Measurements from ENCODE around the gene AFG3L2. TPM values are rescaled to one million over a fixed set of nuclear protein-coding genes. Genes with fewer than 3 reads are reported as not detected.
"Not testable (repeated sequence)": the region's sequence is repeated elsewhere in the genome, so short reads cannot be mapped to it uniquely, and the experiment has no call there.

The AFG3L2 gene
- 41.0 and 42.3 TPM in 2 replicates for total RNA-seq (2014; rRNA removed; shearing (Covaris generic))

DNA sequence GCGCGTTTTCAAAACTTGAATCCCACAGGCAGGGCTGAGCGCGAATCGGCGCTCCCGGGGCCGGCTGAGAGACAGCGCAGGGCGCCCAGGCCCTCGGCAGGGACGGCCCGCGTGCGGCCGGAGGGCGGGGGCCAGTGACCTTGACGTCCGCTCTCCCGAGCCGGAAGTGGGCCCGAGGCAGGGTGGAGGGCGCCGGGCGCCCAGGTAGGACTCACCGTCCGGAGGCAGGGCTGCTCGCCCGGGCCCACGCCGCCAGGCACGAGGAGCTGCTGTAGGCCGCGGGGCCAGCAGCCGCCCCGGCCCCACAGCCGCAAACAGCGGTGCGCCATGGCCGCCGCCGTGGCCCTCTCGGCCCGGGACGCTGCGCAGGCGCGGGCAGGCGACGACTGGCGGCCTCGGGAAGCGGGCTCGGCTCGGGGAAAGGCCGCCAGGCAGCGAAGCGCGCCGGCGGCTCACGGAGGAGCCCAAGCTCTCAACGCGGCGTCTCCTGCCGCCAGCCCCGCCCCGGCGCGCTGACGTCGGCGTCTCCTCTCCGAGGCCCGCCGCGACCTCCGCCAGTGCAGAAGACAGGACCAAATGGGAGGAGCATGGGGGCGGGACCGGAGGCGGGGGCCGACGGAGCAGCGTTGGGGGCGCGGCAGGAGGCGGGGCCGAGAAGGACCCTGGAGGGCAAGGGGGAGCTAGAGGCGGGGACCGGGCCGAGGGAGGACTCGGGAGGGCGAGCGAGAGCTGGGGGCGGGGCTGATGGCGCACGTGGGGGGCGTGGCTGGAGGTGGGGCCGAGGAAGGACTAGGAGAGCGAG lies at the start of gene AFG3L2:
TSS of gene AFG3L2 (minus strand) at position 474 of the 802 bp plus-strand sequence. CDS start at position 329, 145 bp downstream.
- peak within 1 kb of the TSS; percentile 90 for H3K4me3 ChIP-seq
- peak within 1 kb of the TSS; percentile 92 for H3K27ac ChIP-seq
- DNase-seq = peak; percentile 97 to 99
- H3K4me1 ChIP-seq = peaks cover 3% of the 10 kb centered on the region; the same call in 1 of the 2 replicates
- no peaks in the 10 kb centered on the region for H3K27me3 ChIP-seq
- H3K9me3 ChIP-seq (replicated peaks) = no peaks in the 10 kb centered on the region
- no peaks in the 10 kb centered on the region for H3K36me3 ChIP-seq

DNA sequence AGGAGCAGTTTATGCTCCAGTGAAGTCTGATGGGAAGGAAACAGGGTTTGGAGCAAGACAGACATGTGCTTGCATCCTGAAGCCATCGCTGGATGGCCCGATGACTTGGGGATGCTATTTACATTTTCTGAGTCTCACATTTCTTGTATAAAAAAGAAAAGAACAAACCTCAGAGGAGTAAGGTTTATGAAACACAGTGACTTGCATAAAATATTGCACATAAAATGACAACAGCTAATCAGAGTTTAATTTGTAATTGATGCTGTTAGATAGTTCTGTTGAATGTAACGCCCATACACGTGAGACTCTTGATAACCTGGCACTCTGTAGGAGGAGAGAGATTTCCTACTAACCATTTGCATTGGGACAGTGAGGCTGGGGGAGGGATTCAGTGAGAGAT lies 47.2 kb upstream of the AFG3L2 start:
- no peaks in the 10 kb centered on the region for H3K4me1 ChIP-seq
- DNase-seq = no peak
- no peaks in the 10 kb centered on the region for H3K27me3 ChIP-seq
- H3K4me3 ChIP-seq = no peak overlapping the region
- H3K36me3 ChIP-seq = peaks cover 5% of the 10 kb centered on the region; the same call in 1 of the 2 replicates
- no peak overlapping the region for H3K27ac ChIP-seq
- no peaks in the 10 kb centered on the region for H3K9me3 ChIP-seq (replicated peaks)

DNA sequence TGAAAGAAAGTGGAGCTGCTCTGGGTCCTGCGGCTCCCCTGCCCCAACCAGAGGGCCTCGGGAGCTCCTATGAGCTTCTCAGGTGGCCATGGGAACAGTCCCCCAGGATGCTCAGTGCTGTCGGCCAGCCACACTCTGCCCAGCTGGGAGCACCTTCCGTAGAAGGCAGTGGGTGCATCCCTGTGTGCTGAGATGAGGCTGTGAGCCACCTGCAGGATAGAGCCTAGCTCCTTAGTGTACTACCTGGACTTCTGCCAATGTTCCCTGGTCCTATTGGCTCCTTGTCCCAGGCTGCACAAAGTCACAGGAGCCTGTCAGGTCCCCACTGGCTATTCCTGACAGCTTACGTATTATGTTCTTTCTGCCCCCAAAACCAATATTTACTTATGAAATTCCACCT lies 46.8 kb upstream of the AFG3L2 start:
- Histone ChIP-seq H3K9me3 (replicated peaks) (no peaks in the 10 kb centered on the region), H3K4me1 (no peaks in the 10 kb centered on the region), H3K4me3 (no peak overlapping the region), H3K36me3 (peaks cover 5% of the 10 kb centered on the region; the same call in 1 of the 2 replicates), H3K27ac (no peak overlapping the region), H3K27me3 (no peaks in the 10 kb centered on the region)
- no peak for DNase-seq

DNA sequence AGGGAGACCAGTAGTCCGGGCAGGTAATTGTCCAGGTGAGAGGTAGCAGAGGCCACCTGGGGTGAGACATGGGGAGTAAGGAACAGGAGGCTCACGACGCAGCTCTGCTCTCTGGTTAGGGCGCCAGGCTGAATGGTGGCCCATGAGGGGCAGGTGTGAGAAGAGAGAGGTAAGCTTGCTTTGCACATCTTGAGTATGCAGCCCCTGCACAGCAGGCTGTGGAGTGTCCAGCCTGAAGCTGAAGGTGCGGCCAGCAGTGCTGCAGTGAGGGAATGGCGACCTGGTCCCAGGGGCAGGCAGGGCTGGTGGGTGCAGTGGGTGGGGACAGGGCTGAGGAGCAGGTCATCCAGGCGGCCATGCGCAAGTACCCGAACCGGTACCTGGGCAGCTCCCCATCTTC lies 46.4 kb upstream of the AFG3L2 start:
- Histone ChIP-seq H3K9me3 (replicated peaks) (no peaks in the 10 kb centered on the region), H3K27ac (no peak overlapping the region), H3K4me1 (no peaks in the 10 kb centered on the region; the same call in 1 of the 2 replicates), H3K4me3 (no peak overlapping the region), H3K36me3 (peaks cover 5% of the 10 kb centered on the region; the same call in 1 of the 2 replicates), H3K27me3 (no peaks in the 10 kb centered on the region)
- DNase-seq = no peak

DNA sequence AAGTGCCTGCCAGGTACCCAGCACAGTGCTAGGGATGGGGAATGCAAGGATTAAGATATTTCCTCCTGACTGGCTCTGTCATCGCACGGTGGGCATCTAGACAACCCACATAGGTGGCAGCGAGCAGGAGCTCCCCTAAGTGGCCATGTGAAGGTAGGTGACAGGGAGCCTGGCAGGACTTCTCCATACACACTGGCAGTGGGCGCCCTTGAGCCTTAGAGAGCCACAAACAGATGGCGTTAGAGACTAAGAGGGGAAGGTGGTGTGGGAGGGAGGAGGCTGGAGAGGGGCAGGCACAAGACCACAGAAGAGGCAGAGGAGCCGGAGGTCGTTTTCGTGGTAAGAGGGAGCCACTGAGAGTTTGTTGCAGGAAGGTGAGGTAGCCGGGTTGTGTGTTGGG lies 45.9 kb upstream of the AFG3L2 start:
- Histone ChIP-seq H3K4me3 (no peak overlapping the region), H3K27ac (no peak overlapping the region), H3K36me3 (peaks cover 5% of the 10 kb centered on the region; the same call in 1 of the 2 replicates), H3K27me3 (no peaks in the 10 kb centered on the region), H3K9me3 (replicated peaks) (no peaks in the 10 kb centered on the region), H3K4me1 (peaks cover 3% of the 10 kb centered on the region; the same call in 1 of the 2 replicates)
- no peak for DNase-seq

DNA sequence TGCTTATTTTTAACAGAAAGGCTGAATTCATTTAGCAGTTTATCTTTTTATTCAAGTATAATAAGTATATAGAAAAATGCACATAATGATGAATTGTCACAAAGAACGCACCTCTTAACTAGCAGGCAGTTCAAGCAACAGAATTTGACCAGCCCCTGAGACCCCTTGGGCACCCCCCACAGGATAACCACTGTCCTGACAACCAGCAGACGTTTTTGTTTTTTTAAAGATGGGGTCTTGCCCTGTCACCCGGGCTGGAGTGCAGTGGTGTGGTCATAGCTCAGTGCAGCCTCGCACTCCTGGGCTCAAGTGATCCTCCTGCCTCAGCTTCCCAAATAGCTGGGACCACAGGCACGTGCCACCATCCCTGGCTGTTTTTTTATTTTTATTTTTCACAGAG lies 44.7 kb upstream of the AFG3L2 start:
- peaks cover 15% of the 10 kb centered on the region; the same call in 1 of the 2 replicates for H3K4me1 ChIP-seq
- H3K27ac ChIP-seq = no peak overlapping the region
- no peak overlapping the region for H3K4me3 ChIP-seq
- no peaks in the 10 kb centered on the region for H3K36me3 ChIP-seq
- no peak for DNase-seq
- no peaks in the 10 kb centered on the region for H3K9me3 ChIP-seq (replicated peaks)
- no peaks in the 10 kb centered on the region for H3K27me3 ChIP-seq

DNA sequence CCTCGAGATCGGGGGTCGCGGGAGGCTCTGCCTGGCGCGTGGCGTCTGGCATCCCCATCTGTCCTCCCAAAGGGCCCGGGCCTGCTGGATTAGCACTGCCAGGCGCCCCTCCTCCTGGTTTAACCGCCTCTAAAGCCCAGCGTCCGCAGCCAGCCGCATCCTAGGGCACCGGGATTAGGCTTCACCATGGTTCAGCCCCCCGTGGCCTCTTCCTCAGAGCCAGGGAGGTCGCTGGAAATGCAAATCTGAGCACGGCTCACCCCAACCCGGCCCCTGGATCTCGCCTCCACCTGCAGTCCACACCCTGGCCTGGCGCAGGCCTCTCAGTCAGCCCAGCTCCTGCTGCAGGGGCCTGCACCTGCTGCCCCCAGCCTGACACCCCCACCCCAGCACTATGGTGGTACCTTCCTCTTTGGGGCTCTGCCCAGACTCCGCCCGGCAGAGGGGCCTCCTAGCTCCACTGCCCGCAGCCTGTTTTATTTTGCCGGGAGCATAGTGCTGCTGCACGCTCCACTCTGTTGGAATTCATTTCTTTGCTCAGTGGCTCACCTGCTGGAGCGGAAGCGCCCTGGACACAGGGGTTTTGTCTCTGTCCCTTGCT lies 43.9 kb upstream of the AFG3L2 start:
- H3K4me1 ChIP-seq = peaks cover 20% of the 10 kb centered on the region
- no peaks in the 10 kb centered on the region for H3K9me3 ChIP-seq (replicated peaks)
- H3K27ac ChIP-seq = no peak overlapping the region
- no peaks in the 10 kb centered on the region for H3K27me3 ChIP-seq
- no peak for DNase-seq
- H3K4me3 ChIP-seq = no peak overlapping the region
- no peaks in the 10 kb centered on the region for H3K36me3 ChIP-seq

DNA sequence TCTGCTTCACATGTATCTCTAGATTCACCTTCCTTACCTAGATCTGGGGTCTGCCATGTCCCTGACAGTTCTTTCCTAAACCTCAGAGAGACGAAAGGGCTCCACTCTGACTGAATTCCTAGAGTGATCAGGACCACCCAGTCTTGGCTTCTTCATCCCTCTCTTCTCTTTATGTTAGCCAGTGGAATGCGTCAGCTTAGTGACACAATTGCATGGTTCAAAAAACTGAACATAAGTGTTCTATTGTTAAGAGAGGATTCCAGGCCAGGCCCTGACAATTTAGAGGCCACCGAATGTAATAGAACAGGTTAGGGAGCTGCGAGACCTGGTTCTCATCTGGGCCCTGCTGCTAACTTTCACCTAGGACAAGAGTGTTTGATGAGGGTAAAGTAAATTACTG lies 40.7 kb upstream of the AFG3L2 start:
- Histone ChIP-seq H3K27me3 (no peaks in the 10 kb centered on the region), H3K4me3 (no peak overlapping the region), H3K9me3 (replicated peaks) (no peaks in the 10 kb centered on the region), H3K36me3 (no peaks in the 10 kb centered on the region), H3K27ac (peak overlapping the region; percentile 75), H3K4me1 (peaks cover 28% of the 10 kb centered on the region)
- peak; percentile 38 to 63 for DNase-seq

DNA sequence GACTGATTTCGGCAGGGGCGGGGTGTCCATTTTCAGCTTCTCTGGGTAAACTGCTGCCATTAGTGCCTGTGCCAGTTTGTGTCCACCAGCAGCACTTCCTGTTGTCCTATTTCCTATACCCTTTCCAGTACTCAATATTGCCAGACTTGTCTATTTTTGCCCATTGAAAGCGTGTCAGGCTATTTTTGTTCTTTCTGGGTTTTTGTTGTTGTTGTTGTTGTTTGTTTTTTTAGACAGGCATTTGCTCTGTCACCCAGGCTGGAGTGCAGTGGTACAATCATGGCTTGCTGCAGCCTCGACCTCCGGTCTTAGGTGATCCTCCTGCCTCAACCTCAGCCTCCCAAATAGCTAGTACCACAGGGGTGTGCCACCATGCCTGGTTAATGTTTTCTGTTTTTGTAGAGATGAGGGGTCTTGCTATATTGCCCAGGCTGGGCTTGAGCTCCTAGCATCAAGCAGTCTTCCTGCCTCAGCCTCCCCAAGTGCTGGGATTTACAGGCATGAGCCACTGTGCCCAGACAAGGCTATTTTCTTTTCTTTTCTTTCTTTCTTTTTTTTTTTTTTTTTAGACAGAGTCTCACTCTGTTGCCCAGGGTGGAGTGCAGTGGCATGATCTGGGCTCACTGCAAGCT lies 39.2 kb upstream of the AFG3L2 start:
- H3K4me3 ChIP-seq = peak overlapping the region; percentile 20
- no peaks in the 10 kb centered on the region for H3K9me3 ChIP-seq (replicated peaks)
- H3K36me3 ChIP-seq = no peaks in the 10 kb centered on the region
- no peaks in the 10 kb centered on the region for H3K27me3 ChIP-seq
- peaks cover 28% of the 10 kb centered on the region for H3K4me1 ChIP-seq
- DNase-seq = no peak
- H3K27ac ChIP-seq = peak overlapping the region; percentile 70

DNA sequence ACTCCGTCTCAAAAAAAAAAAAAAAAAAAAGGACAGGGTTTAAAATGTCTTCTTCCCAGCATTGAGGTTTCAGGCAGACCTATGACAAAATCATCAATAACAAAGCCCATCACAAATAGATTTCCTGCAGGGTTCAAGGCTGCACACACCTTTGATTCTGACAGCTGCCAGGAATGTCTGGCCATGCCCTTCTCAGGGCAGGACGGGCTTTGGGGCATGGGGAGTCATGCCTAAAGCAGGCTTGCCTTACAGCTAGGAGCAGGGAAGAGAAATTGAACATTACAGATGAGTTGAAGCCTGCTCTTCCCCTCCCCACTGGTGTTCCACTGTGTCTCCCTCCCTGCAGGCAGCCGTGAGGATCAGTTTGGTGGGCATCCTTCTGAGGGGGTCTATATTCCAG lies 34.4 kb upstream of the AFG3L2 start:
- Histone ChIP-seq H3K4me3 (no peak overlapping the region), H3K27me3 (no peaks in the 10 kb centered on the region), H3K4me1 (peaks cover 27% of the 10 kb centered on the region), H3K27ac (no peak overlapping the region), H3K9me3 (replicated peaks) (no peaks in the 10 kb centered on the region), H3K36me3 (peaks cover 2% of the 10 kb centered on the region; the same call in 1 of the 2 replicates)
- DNase-seq = no peak

DNA sequence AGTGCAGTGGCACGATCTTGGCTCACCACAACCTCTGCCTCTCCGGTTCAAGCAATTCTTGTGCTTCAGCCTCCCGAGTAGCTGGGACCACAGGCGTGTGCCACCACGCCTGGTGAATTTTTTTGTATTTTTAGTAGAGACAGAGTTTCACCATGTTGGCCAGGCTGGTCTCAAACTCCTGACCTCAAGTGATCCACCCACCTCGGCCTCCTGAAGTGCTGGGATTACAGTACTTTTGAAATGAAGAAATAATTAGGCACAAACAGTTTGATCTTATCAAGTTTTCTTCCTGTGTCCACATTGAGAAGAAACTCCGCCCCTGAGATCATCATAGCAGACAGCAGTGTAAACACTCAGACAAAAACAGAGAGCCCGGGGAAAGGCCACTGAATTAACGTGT lies 33.7 kb upstream of the AFG3L2 start:
- H3K9me3 ChIP-seq (replicated peaks); H3K4me3 ChIP-seq; DNase-seq; H3K36me3 ChIP-seq; H3K27me3 ChIP-seq: not testable (repeated sequence)
- peaks cover 21% of the 10 kb centered on the region for H3K4me1 ChIP-seq
- H3K27ac ChIP-seq = peak overlapping the region; percentile 95

DNA sequence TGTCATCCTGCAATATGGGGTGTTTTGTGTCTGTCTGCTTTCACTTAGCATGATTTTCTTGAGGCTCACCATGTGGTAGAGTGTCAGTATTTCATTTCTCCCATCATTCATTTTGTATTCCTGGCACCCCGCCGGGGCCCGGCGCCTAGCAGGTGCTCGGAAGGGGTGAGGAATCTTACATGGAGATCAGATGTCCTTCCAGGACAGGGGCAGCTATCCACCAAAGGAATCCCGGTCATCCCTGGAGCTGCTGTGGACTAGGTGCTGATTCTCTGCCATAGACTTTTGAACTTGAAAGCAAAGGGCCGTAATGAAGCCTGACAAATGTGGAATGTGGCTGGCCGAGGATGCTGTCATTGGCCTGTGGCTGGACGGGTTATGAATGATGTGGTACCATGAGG lies 33.1 kb upstream of the AFG3L2 start:
- DNase-seq = peak; percentile 70 to 75
- H3K36me3 ChIP-seq = peaks cover 2% of the 10 kb centered on the region; the same call in 1 of the 2 replicates
- no peak overlapping the region for H3K4me3 ChIP-seq
- H3K4me1 ChIP-seq = peaks cover 15% of the 10 kb centered on the region
- H3K27ac ChIP-seq = peak overlapping the region; percentile 95
- no peaks in the 10 kb centered on the region for H3K9me3 ChIP-seq (replicated peaks)
- H3K27me3 ChIP-seq = no peaks in the 10 kb centered on the region

DNA sequence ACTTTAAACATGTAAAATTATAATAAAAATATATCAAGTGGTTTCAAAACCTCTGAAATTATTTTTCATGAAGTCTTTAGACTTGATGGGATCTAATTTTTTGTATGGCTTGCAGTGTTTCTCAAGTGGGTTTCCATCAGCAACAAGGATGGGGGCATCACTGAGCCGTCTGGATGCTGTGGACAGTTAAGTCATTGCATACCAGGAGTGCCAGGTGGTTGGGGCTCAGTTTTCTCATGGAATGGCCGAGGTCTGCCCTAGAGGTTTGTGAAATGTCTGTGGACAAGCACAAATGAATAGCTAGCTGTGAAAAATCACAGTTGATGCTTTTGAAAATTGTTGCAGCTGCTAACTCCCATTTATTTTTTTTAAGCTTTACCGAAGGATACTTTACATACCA lies 32.4 kb upstream of the AFG3L2 start:
- H3K4me1 ChIP-seq = peaks cover 15% of the 10 kb centered on the region
- peak overlapping the region; percentile 95 for H3K27ac ChIP-seq
- H3K36me3 ChIP-seq = peaks cover 2% of the 10 kb centered on the region; the same call in 1 of the 2 replicates
- DNase-seq = peak; percentile 69 to 71
- no peaks in the 10 kb centered on the region for H3K27me3 ChIP-seq
- peak overlapping the region; percentile 68 for H3K4me3 ChIP-seq
- H3K9me3 ChIP-seq (replicated peaks) = no peaks in the 10 kb centered on the region

DNA sequence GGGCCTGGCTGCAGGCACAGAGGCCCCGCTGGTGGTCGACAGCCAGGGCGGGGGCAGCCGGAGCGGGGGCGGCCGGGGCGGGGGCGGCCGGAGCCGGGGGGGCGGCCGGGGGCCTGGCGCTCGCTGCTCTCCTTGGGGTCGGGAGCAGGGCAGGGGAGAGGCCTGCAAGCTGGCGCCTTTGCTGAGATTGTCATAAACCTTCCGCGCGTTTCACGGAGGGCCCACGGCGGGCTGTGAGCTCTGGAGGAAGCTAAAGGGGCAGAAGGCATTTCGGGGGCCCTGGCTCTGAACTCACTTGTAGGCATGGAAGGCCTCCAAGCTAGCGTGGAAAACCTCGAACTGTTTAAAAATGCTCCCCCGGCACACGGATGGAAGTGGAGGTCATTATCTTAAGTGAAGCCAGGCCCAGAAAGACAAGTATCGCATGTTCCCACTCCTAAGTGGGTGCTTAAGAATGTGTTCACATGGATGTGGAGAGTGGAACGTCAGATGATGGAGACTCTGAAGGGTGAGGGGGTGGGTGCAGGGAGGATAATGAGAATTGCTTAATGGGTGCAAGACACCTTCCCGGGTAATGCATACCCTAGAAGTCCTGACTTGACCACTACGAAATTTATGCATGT lies 31.3 kb upstream of the AFG3L2 start:
- Histone ChIP-seq H3K36me3 (peaks cover 2% of the 10 kb centered on the region; the same call in 1 of the 2 replicates), H3K4me3 (peak overlapping the region; percentile 68), H3K4me1 (peaks cover 15% of the 10 kb centered on the region), H3K27me3 (no peaks in the 10 kb centered on the region), H3K9me3 (replicated peaks) (no peaks in the 10 kb centered on the region), H3K27ac (peak overlapping the region; percentile 95)
- peak in 1 of 2 experiments; percentile 40 for DNase-seq
